GM18502 (cell line): ENCODE results near the gene ANKRD17.
"Not testable (repeated sequence)": the region's sequence is repeated elsewhere in the genome, so short reads cannot be mapped to it uniquely, and the experiment has no call there.

Source experiments
- ATAC-seq: cut with Tn5 transposase; IDR thresholded peaks from one replicate; pipeline ENCODE4 v1.9.1; 2021; ENCODE audit warnings: mild to moderate bottlenecking; ENCODE audit not compliant: unreplicated experiment, poor library complexity

ANKRD17 gene

DNA sequence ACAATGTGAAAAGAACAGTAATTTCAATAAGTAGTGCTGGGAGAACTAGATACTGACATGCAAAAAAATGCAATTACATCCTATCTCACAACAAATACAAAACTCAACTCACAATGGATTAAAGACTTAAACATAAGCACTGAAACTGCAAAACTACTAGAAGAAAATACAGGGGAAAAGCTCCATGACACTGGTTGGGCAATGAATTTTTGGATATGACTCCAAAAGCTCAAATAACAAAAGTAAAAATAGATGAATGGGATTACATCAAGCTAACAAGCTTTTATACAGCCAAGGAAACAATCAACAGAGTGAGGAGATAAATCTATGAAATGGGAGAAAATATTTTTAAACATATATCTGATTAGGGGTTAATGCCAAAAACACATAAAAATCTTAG is 53.1 kb downstream of the ANKRD17 start:
- ATAC-seq: no peak

DNA sequence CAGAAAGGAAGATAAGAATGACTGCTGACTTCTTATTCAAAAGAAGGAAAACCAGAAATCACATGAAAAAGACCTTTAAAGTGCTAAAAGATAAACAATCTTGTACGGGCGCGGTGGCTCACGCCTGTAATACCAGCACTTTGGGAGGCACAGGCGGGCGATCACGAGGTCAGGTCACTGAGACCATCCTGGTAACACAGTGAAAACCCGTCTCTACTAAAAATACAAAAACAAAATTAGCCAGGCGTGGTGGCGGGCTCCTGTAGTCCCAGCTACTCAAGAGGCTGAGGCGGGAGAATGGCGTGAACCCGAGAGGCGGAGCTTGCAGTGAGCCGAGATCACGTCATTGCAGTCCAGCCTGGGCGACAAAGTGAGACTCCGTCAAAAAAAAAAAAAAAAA is 54.6 kb downstream of the ANKRD17 start:
- not testable (repeated sequence) for ATAC-seq

DNA sequence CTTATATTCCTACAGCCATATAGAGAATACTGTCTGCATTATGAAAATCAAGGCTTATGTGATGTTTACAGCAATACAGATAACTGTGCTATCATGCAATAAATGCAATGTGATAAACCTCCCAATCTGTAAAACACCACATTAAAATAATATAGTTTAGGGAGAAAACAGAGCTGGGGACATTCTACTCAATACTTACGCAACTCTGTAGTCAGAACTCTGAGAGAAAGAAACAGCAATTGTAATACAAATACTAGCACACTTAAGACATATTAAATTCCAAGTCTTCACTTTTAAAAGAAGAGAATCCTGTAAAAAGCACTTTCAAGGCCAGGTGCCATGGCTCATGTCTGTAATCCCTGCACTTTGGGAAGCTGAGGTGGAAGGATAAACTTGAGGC is 61.4 kb downstream of the ANKRD17 start:
- ATAC-seq: no peak

DNA sequence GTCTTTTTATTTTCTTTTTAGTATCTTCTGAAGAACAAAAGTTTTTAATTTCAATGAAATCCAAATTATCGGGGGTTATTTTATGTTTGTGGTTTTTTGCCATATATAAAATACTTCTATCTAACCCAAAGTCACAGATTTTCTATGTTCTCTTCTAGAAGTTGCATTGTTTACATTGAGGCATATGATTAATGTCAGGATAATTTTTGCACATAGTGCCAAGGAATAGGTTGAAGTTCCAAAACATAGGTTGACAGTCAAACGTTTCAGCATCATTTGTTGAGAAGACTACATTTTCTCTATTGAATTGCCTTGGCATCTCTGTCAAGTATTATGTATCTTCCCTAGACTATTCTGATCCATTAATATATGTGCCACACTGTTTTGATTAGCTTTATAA is 64.5 kb downstream of the ANKRD17 start:
- no peak for ATAC-seq

DNA sequence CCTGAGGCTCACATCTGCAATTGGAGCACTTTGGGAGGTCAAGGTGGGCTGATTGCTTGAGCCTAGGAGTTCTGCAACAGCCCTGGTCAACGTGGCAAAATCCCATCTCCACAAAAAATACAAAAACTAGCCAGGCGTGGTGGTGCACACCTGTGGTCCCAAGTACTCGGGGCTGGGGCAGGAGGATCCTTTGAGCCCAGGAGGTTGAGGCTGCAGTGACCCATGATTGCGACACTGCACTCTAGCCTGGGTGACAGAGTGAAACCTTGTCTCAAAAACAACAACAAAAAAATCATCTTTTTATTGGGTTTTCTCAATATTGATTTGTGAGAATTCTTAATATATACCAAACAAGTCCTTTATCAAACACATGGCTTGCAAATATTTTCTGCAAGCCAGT is 64.9 kb downstream of the ANKRD17 start:
- ATAC-seq: peak; percentile 31

DNA sequence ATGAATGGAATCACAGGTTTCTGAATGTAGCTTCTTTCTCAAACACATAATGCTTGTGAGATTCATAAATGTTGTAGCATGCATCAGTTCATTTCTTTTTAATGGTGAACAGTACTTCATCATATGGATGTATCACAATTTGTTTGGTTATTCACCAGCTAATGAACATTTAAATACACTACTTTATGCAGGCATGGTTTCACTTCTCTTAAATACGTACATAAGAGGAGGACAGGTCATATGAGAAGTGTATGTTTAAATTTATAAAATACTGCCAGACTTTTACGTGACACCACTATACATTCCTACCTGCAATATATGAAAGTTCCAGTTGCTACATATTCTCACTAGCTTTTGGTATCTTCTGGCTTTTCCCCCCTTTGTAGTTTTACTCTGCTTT is 65.4 kb downstream of the ANKRD17 start:
- ATAC-seq: peak; percentile 76

DNA sequence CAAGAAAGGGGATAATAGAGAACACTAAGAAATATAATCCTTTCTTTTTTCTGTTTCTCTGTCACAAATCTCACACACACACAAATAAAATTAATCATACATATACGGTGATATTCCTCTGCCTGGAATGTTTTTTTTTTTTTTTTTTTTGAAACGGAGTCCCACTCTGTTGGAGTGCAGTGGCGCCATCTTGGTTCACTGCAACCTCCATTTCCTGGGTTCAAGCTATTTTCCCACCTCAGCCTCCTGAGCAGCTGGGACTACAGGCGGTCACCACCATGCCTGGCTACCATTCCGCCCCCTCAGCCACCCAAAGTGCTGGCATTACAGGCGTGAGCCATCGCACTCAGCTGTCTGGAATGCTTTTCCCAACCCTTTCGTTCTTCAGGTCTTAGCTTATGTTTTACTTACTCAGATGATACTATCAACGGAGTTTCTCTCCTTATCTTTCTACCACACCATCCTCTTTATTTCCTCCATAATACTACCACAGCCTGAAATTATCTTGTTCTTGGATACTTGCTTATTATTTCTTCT is 69.3 kb downstream of the ANKRD17 start:
- no peak for ATAC-seq

DNA sequence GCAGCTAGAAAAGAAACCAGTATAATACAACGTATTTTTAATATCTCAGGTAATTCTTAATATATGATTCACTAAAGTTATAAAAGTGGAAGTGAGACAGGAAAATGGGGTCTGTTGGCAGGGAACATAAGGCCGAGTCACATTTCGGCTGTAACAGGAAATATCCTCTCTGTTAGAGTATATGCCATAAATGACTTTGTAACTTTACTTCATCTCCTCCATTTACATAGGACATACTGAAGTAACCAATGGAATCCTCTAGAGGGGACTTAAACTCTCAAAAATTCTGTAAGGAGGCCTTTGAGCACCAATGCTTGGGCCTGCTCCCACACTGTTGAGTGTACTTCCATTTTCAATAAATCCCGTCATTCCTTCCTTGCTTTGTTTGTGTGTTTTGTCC is 71.3 kb downstream of the ANKRD17 start:
- ATAC-seq: peak; percentile 47

DNA sequence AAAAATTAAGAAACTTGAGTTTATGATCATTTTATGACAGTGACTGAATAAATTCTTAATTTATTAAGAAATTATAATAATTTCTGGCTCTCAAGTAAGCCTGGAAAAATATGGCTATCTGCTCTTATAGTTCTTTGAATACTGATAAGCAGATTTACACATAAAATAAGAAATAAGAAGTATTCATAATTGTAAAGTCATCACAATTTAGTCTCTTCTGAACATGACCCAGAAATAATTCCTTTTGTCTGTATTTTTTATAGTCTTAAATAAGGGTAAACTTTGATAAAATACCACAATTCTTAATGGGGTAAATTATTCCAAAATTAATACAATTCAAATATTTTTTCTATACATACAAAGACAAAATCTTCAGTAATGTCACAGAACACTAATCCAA is 72.7 kb downstream of the ANKRD17 start:
- no peak for ATAC-seq

DNA sequence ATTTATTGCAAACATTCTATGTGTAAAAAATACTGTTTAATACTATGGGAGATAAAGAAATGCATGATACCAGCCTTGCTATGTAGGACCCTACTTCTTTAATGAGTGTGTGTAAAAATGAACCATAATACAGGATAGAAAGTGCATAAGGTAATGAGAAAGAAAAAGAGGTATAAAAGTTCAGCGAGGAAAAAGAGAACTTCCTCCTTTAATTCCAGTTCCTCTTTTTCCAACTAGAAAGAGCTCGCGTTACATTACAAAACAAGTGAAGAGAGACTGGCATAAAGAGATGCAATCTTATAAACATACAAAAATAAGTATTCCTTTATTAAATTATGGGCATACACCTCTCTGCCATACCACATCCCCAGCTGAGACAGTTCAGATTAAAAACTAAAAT is 77.4 kb downstream of the ANKRD17 start:
- ATAC-seq: no peak

DNA sequence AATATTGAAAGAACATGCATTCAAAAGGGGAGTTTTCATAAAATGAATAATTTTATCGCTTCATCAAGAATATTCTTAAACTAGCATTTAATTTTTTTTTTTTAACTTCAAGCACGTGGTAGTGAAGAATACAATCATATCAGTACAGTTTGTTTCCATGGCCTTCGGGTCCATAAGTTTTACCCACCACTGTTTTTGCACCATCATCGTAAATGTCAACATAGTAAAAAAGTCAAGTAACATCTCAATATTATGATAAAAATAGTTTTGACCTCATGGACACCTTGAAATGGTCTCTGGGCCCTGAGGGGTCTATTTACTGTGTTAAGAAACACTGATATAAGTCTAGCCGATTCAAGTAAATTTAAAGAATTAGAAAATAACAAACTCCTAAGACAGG is 80.2 kb downstream of the ANKRD17 start:
- ATAC-seq: no peak

DNA sequence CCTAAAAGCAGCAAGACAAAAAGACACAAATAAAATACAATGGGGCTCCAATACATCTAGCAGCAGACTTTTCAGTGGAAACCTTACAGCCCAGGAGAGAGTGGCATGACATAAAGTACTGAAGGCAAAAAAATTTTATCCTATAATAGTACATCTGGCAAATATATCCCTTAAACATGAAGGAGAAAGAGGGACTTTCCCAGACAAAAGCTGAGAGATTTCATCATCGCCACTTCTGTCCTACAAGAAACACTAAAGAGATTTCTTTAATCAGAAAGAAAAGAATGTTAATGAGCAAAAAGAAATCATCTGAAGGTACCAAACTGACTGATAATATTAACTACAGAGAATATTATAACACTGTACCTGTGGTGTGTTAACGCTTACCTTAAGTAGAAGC is 86.4 kb downstream of the ANKRD17 start:
- no peak for ATAC-seq

DNA sequence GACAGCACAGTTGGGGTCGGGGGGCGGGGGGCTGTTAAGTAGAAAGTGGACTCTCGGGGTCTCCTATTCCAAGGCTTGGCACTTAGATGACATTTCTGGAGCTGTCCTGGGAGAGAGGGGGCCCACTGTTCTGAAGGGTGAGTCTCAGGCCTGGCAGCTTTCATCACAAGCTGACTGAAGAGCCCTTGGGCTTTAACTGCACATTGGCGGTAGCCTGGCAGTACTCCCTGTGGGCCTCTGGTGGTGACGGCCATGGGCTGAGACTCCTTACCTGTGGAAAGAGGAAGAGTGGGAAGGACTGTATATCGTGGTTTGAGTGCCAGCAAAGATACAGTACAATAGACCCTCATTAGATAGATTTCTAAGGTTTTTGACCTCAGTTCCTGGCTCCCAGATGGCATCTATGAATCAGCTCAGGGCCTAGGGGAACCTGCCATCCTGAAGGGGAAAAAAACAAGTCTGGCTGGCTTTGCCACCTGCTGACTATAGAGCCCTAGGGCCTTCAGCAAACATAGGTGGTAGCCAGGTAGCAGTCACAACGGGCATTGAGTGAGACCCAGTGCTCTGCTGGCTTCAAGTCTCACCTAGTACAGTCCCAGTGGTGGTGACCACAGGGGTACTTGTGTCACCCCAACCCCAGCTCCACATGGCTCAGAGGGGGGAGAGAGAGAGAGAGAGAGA is 87.9 kb downstream of the ANKRD17 start:
- no peak for ATAC-seq

DNA sequence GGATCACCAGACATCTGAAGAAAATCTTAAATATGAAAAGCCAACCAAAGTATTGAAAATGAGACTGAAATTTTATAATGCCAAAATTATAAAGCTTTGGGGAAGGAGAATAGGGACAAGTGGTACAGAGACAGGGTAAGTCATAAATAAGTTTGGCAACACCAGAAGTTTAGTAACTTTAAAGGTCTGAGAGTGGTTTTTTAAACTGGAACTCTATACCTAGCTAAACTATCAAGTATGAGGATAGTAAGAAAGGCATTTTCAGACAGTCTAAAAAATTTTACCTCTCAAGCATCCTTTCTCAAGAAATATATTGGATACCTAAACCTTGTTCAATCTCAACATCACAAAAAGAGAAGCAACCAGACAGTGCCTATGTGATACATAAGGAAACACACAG is 92.4 kb downstream of the ANKRD17 start:
- ATAC-seq: no peak

DNA sequence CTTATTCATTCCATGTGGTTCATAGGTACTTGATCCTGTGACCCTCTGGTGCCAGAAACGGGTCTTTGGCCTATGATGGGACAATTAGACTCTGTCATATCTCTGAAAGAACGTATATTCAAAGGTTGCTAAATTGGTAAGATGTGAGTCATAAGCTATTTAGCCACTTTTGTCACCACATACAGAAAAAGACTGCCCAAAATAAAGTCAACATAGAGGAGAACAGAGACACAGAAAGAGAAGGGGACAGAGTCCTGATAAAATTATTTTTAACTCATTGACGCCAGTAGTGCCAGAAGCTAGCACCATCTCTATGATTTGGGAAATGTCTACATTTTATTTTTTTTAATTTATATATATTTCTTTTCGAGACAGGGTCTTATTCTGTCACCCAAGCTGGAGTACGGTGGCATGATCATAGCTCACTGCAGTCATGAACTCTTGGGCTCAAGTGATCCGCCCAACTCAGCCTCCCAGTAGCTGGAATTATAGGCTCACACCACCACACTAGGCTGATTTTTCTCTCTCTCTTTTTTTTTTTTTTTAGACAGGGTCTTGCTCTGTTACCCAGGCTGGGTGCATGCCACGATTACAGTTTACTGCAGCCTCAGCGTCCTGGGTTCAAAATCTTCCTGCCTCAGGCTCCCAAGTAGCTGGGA is 96.9 kb downstream of the ANKRD17 start:
- ATAC-seq: no peak

DNA sequence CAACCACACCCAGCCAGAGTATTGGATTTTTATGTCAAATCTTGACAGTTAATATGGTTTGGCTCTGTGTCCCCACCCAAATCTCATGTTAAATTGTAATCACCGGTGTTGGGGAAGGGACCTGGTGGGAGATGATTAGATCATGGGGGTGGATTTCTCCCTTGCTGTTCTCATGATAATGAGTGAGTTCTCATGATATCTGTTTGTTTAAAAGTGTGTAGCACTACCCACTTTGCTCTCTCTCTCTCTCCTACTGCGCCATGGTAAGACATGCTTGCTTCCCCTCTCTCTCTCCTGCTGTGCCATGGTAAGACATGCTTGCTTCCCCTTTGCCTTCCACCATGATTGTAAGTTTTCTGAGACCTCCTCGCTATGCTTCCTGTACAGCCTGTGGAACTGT is 102.2 kb downstream of the ANKRD17 start:
- no peak for ATAC-seq

DNA sequence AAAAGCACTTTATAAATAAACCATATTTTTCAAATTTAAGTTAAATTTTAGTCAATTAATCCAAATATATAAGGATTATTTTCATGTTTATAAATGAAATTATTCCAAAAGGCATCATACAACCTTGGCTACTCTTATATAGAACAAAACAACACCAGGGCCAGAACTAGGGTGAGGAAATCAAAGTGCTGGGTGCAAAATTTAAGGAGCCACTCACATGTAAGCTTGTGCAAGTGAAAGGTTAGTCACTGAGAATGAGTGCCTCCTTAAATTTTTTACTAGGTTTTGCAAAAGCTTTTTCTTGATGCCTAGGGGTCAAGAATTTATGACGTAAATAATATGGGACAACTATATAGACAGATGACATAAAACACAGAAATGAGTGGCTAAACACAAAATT is 105.7 kb downstream of the ANKRD17 start:
- ATAC-seq: no peak

DNA sequence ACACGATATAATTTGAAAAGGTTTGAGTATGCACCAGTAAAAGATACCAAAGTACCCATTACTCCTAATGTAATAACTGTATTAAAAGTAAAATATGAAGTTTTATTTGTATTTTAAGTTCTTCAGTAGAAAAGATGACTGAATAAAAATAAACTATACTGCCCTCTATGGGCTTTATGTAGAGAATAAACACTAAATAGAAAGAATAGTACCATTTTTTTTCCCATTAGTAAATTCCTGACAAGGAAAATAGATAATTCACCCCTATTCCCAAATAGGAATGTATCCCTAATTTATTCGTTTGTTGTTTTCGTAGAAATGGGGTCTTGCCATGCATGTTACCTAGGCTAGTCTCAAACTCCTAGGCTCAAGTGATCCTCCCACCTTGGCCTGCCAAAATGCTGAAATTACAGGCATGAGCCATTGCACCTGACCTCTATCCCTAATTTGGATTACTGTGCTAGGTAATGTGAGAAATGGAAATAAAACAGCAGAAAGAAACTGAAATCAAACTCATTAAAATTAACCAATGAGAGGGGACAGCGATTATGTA is 115.5 kb downstream of the ANKRD17 start:
- no peak for ATAC-seq

DNA sequence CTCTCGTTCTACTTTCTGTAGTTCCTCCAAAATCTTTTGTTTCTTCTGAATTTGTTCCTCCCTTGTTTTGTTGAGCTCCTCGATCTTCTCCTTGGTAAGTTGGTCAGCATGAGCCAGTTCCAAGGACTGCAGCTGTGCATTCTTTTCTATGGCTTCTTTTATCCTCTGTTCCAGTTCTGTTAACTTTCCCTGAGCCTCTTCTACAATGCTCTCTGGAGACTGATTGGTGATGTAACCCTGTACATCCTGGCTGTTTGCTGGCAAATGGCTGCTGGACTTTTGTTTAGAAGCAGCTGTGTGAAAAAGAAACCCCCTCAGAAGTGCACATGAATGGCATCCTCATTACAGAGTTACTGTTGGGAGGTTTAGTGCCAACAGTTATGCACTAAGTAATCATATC is 118.6 kb downstream of the ANKRD17 start:
- ATAC-seq: no peak

DNA sequence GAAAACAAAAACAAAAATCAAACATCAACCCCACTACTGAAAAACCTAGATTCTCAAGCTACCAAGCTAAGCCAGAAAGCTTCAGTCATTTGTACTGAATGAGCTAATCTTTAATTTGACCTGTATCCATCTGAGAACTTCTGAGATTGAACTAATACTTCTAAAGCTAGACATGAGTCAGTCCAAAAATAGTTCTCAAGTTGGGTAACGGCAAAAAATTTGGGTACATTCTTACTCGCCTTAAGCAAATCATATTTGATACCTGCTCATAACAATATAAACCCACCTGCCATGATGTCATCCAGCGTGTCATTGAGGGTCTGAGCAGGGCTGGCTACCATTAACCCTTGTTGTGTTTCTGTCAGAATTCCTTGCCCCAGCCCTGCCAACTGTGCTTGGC is 119.4 kb downstream of the ANKRD17 start:
- no peak for ATAC-seq

DNA sequence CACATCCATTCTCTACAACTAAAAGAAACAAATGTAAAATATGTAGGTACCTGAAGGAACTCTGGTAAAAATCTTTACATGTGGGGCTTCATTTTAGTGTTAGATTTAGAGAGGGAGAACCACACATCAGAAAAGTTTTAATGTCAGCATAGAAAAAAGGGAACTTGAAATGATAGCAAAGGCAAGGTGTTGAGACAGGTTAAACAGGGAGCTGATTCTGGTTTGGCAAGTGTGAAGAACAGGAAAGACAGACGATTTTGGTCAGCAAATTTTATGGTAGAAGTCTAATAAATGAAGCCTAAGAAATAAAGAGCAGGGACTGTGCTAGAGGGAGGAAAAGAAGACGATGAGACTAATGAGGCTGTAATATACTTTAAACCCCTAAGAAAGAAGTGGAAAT is 121.5 kb downstream of the ANKRD17 start:
- ATAC-seq: no peak

DNA sequence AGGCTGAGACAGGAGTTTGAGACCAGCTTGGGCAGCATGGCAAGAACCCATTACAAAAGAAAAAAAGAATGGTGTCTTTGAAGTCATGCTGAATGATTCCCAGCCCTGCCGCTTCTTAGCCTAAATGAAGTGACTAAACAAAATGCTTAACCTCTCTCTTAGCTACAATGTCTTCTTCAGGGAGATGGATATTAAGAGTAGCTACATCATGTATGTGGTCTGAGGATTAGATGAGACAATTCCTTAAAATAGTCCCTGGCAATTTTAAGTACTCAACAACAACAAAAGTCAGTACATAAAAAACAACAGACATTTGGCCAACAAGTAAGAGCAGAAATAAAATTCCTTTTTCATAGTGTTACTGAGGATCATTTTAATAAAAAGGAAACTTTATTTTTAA is 124.8 kb downstream of the ANKRD17 start:
- no peak for ATAC-seq
